GM18499 (cell line): ENCODE data around the gene NIPAL3.
A peak's percentile ranks its signal among the peaks of the same experiment; 100 is the strongest.

Experiments used
- ATAC-seq: cut with Tn5 transposase; IDR thresholded peaks from one replicate; pipeline ENCODE4 v1.9.1; 2021; ENCODE audit warnings: moderate number of reproducible peaks; ENCODE audit not compliant: insufficient read depth, unreplicated experiment

NIPAL3 gene

DNA sequence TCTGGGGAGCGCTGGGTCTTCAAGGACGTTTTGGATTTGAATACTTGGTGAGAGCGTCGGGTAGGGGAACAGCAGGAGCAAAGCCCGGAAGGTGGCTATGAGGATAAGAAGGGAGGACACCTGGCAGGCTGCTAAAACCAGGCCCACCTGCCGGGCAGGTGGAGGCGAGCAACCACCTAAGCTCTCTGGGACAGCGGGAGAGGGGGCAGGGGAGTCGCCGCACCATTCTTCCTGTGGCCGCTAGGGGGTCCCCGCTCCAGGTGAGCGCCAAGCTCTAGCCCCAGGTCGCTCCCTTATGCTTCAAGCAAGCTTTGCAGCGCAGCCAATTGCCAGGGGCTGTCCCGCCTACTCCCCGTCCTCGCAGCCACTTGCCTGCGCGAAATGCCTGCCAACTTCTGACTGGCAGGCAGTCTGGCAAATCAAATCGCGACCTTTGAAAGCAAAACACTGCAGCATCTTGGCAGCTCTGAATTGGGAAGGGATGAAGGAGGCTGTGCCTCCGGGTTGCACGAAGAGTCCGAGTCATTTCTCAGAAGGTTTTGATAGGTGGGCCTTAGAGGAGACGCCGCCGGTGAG lies at the start of gene NIPAL3:
TSS of gene NIPAL3 (plus strand) at position 469 of the 576 bp plus-strand sequence. CDS start 3,746 bp downstream, outside the sequence.
- ATAC-seq: peak; percentile 77

DNA sequence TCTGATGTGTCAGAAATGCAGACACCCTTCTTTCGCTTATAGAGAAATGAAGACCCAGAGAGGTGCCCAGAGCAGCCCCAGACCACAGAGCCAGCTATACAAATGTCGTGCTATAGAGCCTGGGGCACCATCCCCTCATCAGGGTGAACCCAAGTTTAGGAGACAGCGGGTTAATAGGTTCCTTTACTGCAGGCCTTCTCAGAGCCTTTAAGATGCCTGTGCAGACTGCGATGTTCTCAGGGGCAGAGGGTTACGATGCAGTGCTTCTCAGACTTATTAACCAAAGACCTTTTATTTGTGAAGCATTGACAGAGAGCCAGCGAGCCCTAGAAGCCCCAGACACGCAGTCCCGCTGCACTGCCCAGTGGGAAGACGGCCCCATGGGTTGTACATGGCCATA lies 48.9 kb upstream of the NIPAL3 start:
- no peak for ATAC-seq

DNA sequence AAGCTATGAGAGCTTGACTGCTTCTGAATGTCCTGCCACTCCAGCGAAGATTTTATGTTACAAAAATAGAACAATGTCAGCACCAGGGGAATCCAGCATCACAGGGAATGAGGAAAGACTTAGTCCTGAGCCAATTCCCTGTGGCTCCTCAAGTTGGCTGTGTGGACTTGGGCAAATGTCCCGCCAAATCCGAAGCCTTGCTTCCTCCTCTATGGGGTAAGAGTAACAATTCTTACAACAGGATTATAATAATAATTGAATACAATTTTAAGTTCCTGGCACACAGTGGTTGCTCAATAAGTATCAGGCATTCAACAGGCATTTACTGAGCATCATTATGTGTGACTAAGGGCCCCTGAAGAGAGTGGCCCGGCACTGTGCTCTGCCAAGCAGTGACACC lies 46.4 kb upstream of the NIPAL3 start:
- no peak for ATAC-seq

- ATAC-seq: no peak
Measured at GRCh38 chr1:24369801-24370200, 45.8 kb upstream of the NIPAL3 start.

GRCh38 chr1:24373044-24373443 lies 42.6 kb upstream of the NIPAL3 start:
- peak; percentile 63 for ATAC-seq

DNA sequence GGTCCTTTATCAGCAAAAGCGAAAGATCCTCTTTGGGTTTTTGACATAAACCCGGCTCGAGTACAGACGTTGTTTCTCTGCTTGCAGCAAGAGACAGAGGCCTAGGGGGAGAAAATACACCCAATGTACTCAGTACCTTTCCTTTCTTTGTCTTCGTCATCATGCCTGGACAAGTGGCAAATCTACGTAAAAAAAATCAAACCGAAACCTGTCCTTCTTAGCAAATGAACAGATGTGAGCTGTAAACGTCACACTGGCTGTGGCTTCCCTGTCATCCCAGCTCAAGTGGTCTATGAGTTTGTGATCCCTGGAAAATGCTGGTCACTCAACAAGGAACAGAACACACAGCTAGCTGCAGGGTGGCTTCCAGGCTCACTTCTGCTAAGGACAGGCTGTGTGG lies 41.9 kb upstream of the NIPAL3 start:
- no peak for ATAC-seq

GRCh38 chr1:24374891-24375786 lies 40.5 kb upstream of the NIPAL3 start:
- ATAC-seq: no peak

- no peak for ATAC-seq
Measured at GRCh38 chr1:24379733-24380315, 35.8 kb upstream of the NIPAL3 start.

GRCh38 chr1:24380508-24380907 lies 35.1 kb upstream of the NIPAL3 start:
- ATAC-seq: no peak

DNA sequence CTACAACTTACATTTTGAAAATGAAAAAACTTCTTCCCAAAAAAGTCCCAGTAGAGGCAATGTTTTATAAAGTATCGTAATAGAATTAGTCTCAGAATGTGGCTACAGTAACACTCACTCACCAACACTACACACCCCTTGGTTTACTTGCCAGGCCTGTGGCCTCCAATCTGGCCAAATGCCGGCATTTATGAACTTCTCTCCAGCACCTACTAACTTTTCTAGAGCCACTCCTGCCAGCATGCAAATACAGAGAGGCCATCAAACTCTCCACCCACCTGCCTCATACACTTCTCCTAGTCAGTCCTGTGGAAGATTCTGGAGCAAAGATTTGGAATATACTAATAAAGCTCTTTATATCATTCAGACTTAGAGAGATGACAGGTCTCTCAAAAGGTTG lies 34.3 kb upstream of the NIPAL3 start:
- no peak for ATAC-seq

DNA sequence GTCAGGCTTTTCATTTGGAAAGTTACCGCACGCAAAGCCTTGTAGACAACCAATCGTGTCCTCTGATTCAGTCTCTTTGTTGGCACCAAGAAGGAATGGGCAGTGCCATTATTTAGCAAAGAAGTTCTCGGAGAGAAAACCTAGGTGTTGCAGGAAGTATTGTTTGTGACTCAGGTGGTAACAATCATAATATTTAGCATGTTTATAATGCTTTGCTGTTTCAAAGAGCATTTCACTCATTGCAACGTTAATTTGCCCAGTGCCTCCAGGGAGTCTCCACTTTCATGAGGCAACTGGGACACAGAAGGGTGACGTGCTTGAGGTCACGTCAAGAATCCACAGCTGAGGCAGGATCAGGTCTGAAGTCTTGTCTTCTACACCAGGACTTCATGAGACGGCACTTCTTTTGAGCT lies 33.4 kb upstream of the NIPAL3 start:
- ATAC-seq: no peak

GRCh38 chr1:24383381-24383940 lies 32.1 kb upstream of the NIPAL3 start:
- no peak for ATAC-seq

GRCh38 chr1:24384251-24385090 lies 31.1 kb upstream of the NIPAL3 start:
- ATAC-seq: peak; percentile 51

DNA sequence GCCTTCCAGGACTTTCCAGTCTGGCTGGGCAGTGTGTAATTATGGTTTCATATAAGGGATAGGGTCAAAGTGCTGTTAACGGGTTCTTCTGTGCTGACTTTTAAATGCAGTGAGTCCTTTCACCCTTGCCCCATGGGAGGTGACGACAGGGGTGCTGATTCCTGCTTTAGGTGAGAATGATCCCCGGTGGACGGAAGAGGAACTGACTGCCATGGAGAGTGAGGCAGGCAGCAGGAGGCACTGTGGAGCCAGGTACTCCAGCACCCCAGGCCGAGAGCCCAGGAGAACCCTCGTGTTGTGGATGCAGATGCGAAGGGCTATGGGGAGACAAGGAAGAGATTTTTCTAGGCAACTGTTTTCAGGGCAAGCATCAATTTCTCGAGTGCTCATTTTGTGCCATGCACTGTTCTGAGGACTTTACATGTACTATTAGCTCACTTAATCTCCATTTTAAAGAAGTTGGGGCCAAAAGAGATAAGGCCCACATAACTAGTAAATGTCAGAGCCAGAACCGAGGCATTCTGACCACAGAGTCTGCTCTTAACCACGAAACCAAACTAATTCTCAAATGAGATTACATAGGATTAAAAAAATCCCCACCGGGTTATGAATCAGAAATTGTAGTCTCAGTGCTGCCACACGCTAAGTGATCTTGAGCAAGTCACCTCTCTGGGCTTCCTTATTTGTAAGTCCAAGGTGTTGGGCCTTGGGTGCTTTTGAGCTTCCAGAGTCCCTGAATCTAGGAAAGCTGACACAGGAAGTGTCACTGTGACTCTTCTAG lies 30.3 kb upstream of the NIPAL3 start:
- ATAC-seq: no peak

DNA sequence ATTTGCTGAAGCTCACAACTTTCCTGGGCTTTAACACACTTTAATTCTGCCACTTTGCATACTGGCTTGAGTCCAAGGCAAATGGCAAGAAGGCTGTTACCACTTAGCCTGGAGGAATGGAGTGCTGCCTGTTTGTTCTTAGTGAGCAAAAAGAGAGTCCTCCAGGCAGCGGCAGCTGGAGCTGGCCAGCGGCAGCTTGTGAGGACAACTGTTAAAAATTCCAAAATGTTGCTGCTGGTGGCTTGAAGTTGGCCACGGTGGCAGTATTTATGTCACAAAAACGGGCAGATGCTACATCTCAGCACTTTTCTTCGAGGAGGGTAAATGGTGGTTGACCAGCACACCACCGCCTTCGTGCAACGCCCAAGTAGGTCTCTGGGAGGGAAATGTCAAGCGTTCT lies 29.4 kb upstream of the NIPAL3 start:
- ATAC-seq: no peak

DNA sequence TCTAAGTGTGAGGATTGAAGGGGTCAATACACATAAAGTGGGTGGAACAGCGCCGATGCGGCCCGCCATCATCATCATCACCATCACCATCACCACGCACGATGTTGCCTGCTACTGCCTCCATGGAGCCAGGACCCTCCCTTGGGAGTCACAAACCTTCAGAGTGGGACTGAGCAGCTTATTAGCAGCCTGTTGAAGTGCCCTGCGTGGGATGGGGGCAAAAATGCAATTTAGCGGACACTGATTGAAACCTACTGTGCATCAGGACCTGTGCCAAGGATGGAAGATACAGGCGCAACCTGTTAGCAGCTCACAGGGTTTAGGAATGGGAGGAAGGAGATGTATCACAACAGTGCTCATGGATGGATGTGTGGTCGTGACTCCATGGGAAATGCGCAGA lies 28.7 kb upstream of the NIPAL3 start:
- ATAC-seq: no peak

DNA sequence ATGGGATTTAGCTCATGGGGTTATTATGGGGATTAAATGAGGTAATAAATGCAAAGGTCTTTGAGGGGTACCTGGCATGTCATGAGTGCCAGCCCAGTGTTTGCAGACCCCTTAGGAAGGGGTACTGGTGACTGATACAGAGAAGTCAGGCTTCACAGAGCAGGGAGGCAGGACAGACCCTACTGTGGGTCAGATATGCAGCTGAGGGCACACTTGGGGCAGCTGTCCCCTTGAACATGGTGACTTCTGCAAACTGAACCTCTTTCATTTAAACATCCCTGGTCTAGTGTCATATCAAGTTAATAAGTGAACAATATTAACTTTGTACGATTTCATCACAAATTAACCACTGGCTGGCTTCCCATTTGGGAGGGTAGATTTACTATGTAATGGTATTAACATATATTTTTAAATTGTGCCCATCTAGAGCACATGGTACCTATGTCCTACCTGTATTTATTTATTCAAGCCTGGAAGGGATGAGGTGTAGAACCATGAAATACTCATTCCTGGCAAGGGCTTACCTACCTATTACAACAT lies 27.9 kb upstream of the NIPAL3 start:
- no peak for ATAC-seq

- ATAC-seq: no peak
Measured at GRCh38 chr1:24388331-24388885, 27.2 kb upstream of the NIPAL3 start.

- no peak for ATAC-seq
Measured at GRCh38 chr1:24389231-24389678, 26.3 kb upstream of the NIPAL3 start.
